ENCODE results near the gene HUWE1. TPM values are rescaled to one million over a fixed set of nuclear protein-coding genes. Genes with fewer than 3 reads are reported as not detected.
"Not testable (repeated sequence)": the region's sequence is repeated elsewhere in the genome, so short reads cannot be mapped to it uniquely, and the experiment has no call there.

The HUWE1 gene
- total RNA-seq, 1 experiment from 2014 or later = 66.4 TPM

GRCh38 chrX:53538781-53539180 is 147.7 kb downstream of the HUWE1 start:
- no peak for DNase-seq (ENCODE audit: extremely low read depth, low read depth)

DNA sequence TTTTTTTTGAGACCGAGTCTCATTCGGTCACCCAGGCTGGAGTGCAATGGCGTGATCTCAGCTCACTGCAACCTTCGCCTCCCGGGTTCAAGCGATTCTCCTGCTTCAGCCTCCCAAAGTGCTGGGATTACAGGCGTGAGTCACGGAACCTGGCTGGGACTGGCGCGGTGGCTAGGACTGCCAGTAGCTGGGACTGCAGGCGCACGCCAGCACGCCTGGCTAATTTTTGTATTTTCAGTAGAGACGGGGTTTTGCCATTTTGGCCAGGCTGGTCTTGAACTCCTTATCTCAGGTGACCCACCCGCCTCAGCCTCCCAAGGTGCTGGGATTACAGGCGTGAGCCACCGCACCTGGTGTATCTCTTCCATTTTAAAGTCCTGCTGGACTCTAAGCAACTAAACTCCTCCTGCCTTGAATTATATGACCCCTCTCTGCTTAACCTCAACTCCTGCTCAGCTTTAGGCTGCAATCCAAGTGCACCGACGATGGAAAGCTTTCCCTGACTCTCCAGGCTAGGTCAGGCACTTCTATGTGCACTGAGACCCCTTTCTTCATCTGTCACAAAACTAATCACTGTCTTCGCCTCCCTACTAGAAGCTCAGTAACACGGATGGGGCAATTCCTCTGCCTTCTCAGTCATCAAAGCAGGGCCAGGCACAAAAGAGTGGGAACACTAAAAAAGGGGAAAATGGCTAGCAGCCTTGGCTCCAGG is 155.1 kb downstream of the HUWE1 start:
- not testable (repeated sequence) for DNase-seq (ENCODE audit: extremely low read depth, low read depth)

DNA sequence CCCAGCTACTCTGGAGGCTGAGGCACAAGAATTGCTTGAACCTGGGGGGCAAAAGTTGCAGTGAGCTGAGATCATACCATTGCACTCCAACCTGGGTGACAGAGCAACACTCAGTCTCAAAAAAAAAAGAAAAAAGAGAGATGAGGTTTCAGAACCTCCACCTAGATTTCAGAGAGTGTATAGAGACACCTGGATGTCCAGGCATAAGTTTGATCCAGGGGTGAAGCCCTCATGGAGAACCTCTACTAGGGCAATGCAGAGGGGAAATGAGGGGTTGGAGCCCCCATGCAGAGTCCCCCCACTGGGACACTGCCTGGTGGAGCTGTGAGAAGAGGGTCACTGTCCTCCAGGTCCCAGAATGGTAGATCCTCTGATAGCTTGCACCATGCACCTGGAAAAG is 159.5 kb downstream of the HUWE1 start:
- DNase-seq (ENCODE audit: extremely low read depth, low read depth) = no peak

DNA sequence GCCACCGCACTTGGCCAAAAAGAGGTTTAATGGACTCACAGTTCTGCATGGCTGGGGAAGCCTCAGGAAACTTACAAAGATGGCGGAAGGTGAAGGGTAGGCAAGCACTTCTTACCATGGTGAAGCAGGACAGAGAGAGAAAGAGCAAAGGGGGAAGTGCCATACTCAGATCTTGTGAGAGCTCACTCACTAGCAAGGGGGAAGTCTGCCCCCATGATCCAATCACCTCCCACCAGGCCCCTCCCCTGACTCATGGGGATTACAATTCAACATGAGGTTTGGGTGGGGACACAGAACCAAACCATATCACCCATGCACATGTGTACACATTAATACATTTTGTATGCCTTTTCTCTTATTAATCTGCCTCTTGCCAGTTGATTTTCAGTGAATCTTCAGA is 175.2 kb downstream of the HUWE1 start:
- DNase-seq (ENCODE audit: extremely low read depth, low read depth) = no peak

DNA sequence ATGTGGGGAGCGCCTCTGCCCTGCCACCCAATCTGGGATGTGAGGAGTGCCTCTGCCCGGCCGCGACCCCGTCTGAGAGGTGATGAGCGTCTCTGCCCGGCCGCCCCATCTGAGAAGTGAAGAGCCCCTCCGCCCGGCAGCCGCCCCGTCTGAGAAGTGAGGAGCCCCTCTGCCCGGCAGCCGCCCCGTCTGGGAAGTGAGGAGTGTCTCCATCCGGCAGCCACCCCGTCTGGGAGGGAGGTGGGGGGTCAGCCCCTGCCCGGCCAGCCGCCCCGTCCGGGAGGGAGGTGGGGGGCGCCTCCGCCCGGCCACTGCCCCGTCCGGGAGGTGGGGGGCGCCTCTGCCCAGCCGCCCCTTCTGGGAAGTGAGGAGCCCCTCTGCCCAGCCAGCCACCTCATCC is 182.5 kb downstream of the HUWE1 start:
- not testable (repeated sequence) for DNase-seq (ENCODE audit: extremely low read depth, low read depth)

DNA sequence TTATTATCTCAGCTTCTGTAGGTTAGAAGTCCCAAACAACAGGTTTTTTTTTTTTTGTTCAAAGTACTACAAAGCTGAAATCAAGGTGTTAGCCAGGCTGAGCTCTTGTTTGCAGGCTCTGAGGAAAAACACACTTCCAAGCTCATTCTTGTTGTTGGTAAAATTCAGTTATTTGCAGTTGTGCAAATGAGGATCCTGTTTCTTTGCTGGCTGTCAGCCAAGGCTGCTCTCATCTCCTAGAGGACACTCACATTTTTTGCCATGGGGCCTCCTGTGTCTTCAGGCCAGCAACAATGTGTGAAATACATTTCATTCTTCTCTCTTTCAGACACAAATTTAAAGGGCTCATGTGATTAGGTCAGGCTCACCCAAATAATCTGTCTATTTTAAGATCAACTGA is 192.1 kb downstream of the HUWE1 start:
- no peak for DNase-seq (ENCODE audit: extremely low read depth, low read depth)

- DNase-seq (ENCODE audit: extremely low read depth, low read depth) = no peak
Observed at GRCh38 chrX:53486285-53486684, 200.2 kb downstream of the HUWE1 start.

GRCh38 chrX:53483838-53484405 is 202.6 kb downstream of the HUWE1 start:
- DNase-seq (ENCODE audit: extremely low read depth, low read depth) = no peak

DNA sequence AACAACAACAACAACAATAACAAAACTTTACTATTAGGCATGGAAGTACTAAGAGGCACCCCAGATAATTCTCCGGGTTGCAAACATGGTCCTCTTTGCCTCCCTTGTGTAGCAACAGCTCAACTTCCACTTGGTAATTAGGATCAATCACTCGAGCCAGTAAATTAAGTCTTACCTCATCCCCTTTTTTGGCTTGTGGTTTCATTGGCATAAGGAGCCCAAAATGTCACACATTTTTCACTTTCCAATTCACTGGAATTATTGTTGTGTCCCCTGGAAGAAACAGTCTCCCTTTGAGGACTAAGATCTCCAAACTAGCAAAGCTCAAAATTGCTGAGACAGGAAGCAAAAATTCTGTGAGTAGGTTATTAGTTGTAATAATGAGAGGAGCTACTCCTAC is 203.1 kb downstream of the HUWE1 start:
- no peak for DNase-seq (ENCODE audit: extremely low read depth, low read depth)

Small RNA genes lying within 50 kb of the gene (small RNA-seq; reads per million reads assigned to genes)
- gene MIR98 = 12.4 to 242 reads per million in 2 experiments
- 6.7 to 230 reads per million in 2 experiments for gene MIRLET7F2

All from NCI-H460 (cell line).